H1 (cell line): ENCODE results near the gene CCDC47. TPM values are rescaled to one million over a fixed set of nuclear protein-coding genes. Genes with fewer than 3 reads are reported as not detected.
A peak's percentile ranks its signal among the peaks of the same experiment; 100 is the strongest.

Source experiments
- CTCF ChIA-PET: fragments of 300-600 bp; sonication (Branson Sonifier 250); formaldehyde crosslinking; loops from one replicate; lab custom pipeline; 2021; ENCODE audit not compliant: partially characterized antibody; lab: Charles Lee
- POLR2A ChIA-PET: fragments of 300-600 bp; sonication (Branson Sonifier 250); formaldehyde crosslinking; loops from one replicate; lab custom pipeline; 2021; ENCODE audit warnings: inconsistent platforms; ENCODE audit not compliant: partially characterized antibody; lab: Charles Lee
- DNase-seq, 2 experiments: peaks; one replicate each; pipeline versions ENCODE4 v3.0.0 to v3.0.0-alpha.2; 2010 to 2022; ENCODE audit warnings: low spot score in 2 of 2, low read depth in 1 of 2, mixed read lengths in 1 of 2
- FAIRE-seq: peaks from 2 replicates; lab custom pipeline; 2011; peaks lifted over from hg19 to GRCh38; lab: Jason Lieb, UNC
- H2AFZ ChIP-seq: 2 replicates; pipeline ENCODE4 v1.8.1; 2012; ENCODE audit warnings: low read length, inconsistent platforms
- H2AK5ac ChIP-seq: 2 replicates; pipeline ENCODE4 v1.6.1; 2013; ENCODE audit warnings: low read depth, low read length
- H2BK120ac ChIP-seq: replicated peaks from 2 replicates; pipeline ENCODE3; 2013; ENCODE audit warnings: low read depth, low read length, inconsistent platforms
- H2BK12ac ChIP-seq: 2 replicates; pipeline ENCODE4 v1.6.1; 2013; ENCODE audit warnings: low read depth, low read length
- H2BK15ac ChIP-seq: 2 replicates; pipeline ENCODE4 v1.6.1; 2013; ENCODE audit warnings: low read length
- H2BK20ac ChIP-seq: 2 replicates; pipeline ENCODE4 v1.6.1; 2013; ENCODE audit warnings: low read length
- H2BK5ac ChIP-seq: 2 replicates; pipeline ENCODE4 v1.6.1; 2013; ENCODE audit warnings: low read depth, low read length
- H3K14ac ChIP-seq: 2 replicates; pipeline ENCODE4 v1.6.1; 2013; ENCODE audit warnings: inconsistent platforms; ENCODE audit not compliant: insufficient read length
- H3K18ac ChIP-seq: 2 replicates; pipeline ENCODE4 v1.6.1; 2013; ENCODE audit warnings: low read length; ENCODE audit errors: extremely low read depth
- H3K23ac ChIP-seq: 2 replicates; pipeline ENCODE4 v1.6.1; 2013; ENCODE audit warnings: inconsistent platforms; ENCODE audit not compliant: insufficient read length
- H3K23me2 ChIP-seq: 2 replicates; pipeline ENCODE4 v1.6.1; 2013; ENCODE audit warnings: low read depth, low read length
- H3K27ac ChIP-seq: 2 replicates; pipeline ENCODE4 v1.6.1; 2011; ENCODE audit warnings: low read depth, low read length, inconsistent platforms
- H3K27me3 ChIP-seq, 4 experiments: replicated peaks in 1 of 4; 1 replicate in 1 of 4; 2 replicates in 3 of 4; pipeline versions ENCODE4 v1.6.1 to v1.8.1; 2011 to 2013; ENCODE audit warnings: low read length in 3 of 4, mild to moderate bottlenecking in 3 of 4, inconsistent platforms in 2 of 4, mixed read lengths in 2 of 4, moderate library complexity in 1 of 4; ENCODE audit not compliant: control insufficient read depth in 3 of 4, insufficient read depth in 3 of 4; ENCODE audit errors: extremely low read depth in 1 of 4
- H3K36me3 ChIP-seq, 4 experiments: 2 replicates each; pipeline versions ENCODE4 v1.6.1 to v1.8.1; 2011 to 2013; ENCODE audit warnings: mild to moderate bottlenecking in 4 of 4, low read length in 3 of 4, moderate library complexity in 2 of 4, control low read depth in 1 of 4, inconsistent platforms in 1 of 4; ENCODE audit not compliant: insufficient read depth in 4 of 4, control insufficient read depth in 2 of 4
- H3K4ac ChIP-seq: replicated peaks from 2 replicates; pipeline ENCODE3; 2013; ENCODE audit warnings: low read length, low read depth, mixed read lengths, inconsistent platforms; ENCODE audit not compliant: insufficient read length
- H3K4me1 ChIP-seq, 4 experiments: replicated peaks in 1 of 4; 1 replicate in 1 of 4; 2 replicates in 3 of 4; pipeline versions ENCODE4 v1.6.1 to v1.8.1; 2011 to 2013; ENCODE audit warnings: low read length in 3 of 4, inconsistent platforms in 2 of 4, mixed read lengths in 1 of 4; ENCODE audit not compliant: insufficient read depth in 4 of 4, control insufficient read depth in 3 of 4
- H3K4me2 ChIP-seq, 2 experiments: 2 replicates each; pipeline versions ENCODE4 v1.6.1 to v1.8.1; 2011 to 2013; ENCODE audit warnings: low read depth in 2 of 2, low read length in 2 of 2, control low read depth in 1 of 2, inconsistent platforms in 1 of 2, mild to moderate bottlenecking in 1 of 2; ENCODE audit not compliant: insufficient read depth in 1 of 2
- H3K4me3 ChIP-seq, 4 experiments: fragments of 200-600, 300-600 bp in 1 of 4; sonication (generic), shearing (Covaris generic), sonication (Bioruptor Twin) in 1 of 4; 2 replicates each; pipeline versions ENCODE4 v1.5.1 to v1.8.1; 2011 to 2016; ENCODE audit warnings: low read length in 4 of 4, low read depth in 3 of 4, control low read depth in 2 of 4, inconsistent platforms in 2 of 4, mild to moderate bottlenecking in 2 of 4, mixed read lengths in 1 of 4, moderate library complexity in 1 of 4; ENCODE audit not compliant: insufficient read depth in 2 of 4; ENCODE audit errors: extremely low read depth in 1 of 4
- H3K56ac ChIP-seq: replicated peaks from 2 replicates; pipeline ENCODE3; 2013; ENCODE audit warnings: low read depth, mild to moderate bottlenecking, mixed read lengths, low read length, inconsistent platforms; ENCODE audit not compliant: insufficient read length
- H3K79me1 ChIP-seq: 2 replicates; pipeline ENCODE4 v1.6.1; 2013; ENCODE audit warnings: low read depth, low read length, control low read depth
- H3K79me2 ChIP-seq, 2 experiments: 2 replicates each; pipeline versions ENCODE4 v1.6.1 to v1.8.1; 2012 to 2013; ENCODE audit warnings: low read length in 2 of 2, mild to moderate bottlenecking in 2 of 2, inconsistent platforms in 1 of 2; ENCODE audit not compliant: insufficient read depth in 2 of 2, control insufficient read depth in 1 of 2
- H3K9ac ChIP-seq, 4 experiments: replicated peaks in 1 of 4; 1 replicate in 1 of 4; 2 replicates in 3 of 4; pipeline versions ENCODE4 v1.6.1 to v1.8.1; 2011 to 2013; ENCODE audit warnings: low read depth in 3 of 4, low read length in 3 of 4, control low read depth in 2 of 4, mild to moderate bottlenecking in 2 of 4, moderate library complexity in 2 of 4, inconsistent platforms in 1 of 4; ENCODE audit errors: extremely low read depth in 1 of 4
- H3K9me3 ChIP-seq, 2 experiments: 2 replicates each; pipeline versions ENCODE4 v1.6.1 to v1.8.1; 2012 to 2013; ENCODE audit warnings: mild to moderate bottlenecking in 2 of 2, moderate library complexity in 2 of 2, control low read depth in 1 of 2, inconsistent platforms in 1 of 2, low read depth in 1 of 2, low read length in 1 of 2, mixed read lengths in 1 of 2; ENCODE audit not compliant: insufficient read depth in 2 of 2
- H4K20me1 ChIP-seq, 2 experiments: replicated peaks in 1 of 2; 2 replicates each; pipeline versions ENCODE3 to v1.8.1; 2011 to 2013; ENCODE audit warnings: inconsistent platforms in 2 of 2, low read length in 2 of 2, mild to moderate bottlenecking in 1 of 2; ENCODE audit not compliant: insufficient read depth in 2 of 2, control insufficient read depth in 1 of 2
- H4K5ac ChIP-seq: 2 replicates; pipeline ENCODE4 v1.6.1; 2013; ENCODE audit warnings: low read length, low read depth, mixed read lengths, inconsistent platforms; ENCODE audit not compliant: insufficient read length
- H4K8ac ChIP-seq: 2 replicates; pipeline ENCODE4 v1.8.0; 2013; ENCODE audit warnings: mild to moderate bottlenecking, moderate library complexity, low read length, inconsistent platforms; ENCODE audit not compliant: insufficient read depth; ENCODE audit errors: extremely low read depth
- H4K91ac ChIP-seq: replicated peaks from 2 replicates; pipeline ENCODE3; 2013; ENCODE audit warnings: low read length, mixed read lengths, inconsistent platforms; ENCODE audit not compliant: insufficient read length
- SIN3A ChIP-seq, 2 experiments: IDR thresholded peaks in 1 of 2; conservative IDR thresholded peaks in 1 of 2; 2 replicates each; pipeline ENCODE4 v1.6.1; 2011 to 2012; ENCODE audit warnings: low read length in 2 of 2, improper control_type of control experiment in 1 of 2, low read depth in 1 of 2, mild to moderate bottlenecking in 1 of 2
- WGBS, 2 experiments: shearing (Covaris generic) in 1 of 2; methylation state at CpG; one replicate each; pipeline versions ENCODE4 v1.1.6 to v1.1.7; 2013 to 2015; ENCODE audit warnings: low lambda C conversion rate in 2 of 2, mixed read lengths in 2 of 2, inconsistent platforms in 1 of 2, low coverage in 1 of 2, missing lambda C conversion rate in 1 of 2; ENCODE audit not compliant: insufficient replicate concordance in 2 of 2, insufficient coverage in 1 of 2, insufficient read length in 1 of 2; ENCODE audit errors: extremely low coverage in 1 of 2, missing lambda C conversion rate in 1 of 2; 5-methylcytosine and 5-hydroxymethylcytosine counted together
- polyA plus RNA-seq, 7 experiments: library from polyadenylated mRNA; depleted of rRNA in 3 of 7; stranded (reverse) in 5 of 7; unstranded in 2 of 7; fragments of >200 nt in 5 of 7; fragments of 200-250 nt in 2 of 7; gene quantifications; 1 replicate in 5 of 7; 2 replicates in 1 of 7; 4 replicates in 1 of 7; pipeline versions ENCODE4 v1.2.1 to v1.2.3, GENCODE V29; 2011 to 2013; ENCODE audit warnings: missing spikeins in 2 of 7, mixed read lengths in 2 of 7
- total RNA-seq: library from RNA; stranded (reverse); fragmentation: NEBNext Ultra II Directional; extraction: Animal tissue kit (Norgen Biotek cat#: 25700); gene quantifications from 2 replicates; pipeline ENCODE4 v1.2.1, GENCODE V29; 2021

CCDC47 gene
- total and polyA plus RNA-seq, 2 of the 8 experiments (the other 6 are each of a cell fraction or from before 2014, with no cell fraction given), result 21.2 to 83.1 TPM

DNA sequence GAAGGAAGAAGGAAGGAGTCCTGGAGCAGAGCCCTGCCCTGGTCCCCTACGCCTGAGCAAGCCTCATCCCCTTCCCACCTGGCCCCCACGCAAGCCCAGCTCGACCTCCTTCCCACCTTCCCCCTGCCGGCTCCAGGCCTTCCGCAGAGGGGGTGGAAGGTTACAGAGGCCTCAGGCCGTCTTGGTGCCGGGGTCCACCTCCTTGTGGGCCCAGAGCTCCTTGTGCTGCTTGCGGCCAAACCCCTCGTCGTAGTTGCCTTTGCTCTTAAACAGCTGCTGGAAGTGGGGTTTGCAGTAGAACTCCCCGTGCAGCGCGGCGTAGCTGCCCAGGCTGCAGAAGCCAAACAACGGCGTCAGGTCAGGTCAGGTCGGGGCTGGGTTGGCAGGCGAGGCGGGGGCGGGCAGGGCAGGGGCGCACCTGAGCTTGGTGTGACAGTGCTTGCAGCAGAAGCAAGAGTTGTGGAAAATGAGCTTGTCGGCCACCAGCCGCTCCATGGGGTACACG is 75.0 kb downstream of the CCDC47 start:
- Histone ChIP-seq H3K23ac (no peak overlapping the region), H2BK12ac (peak overlapping the region; percentile 84; the same call in 1 of the 2 replicates)
- POLR2A ChIA-PET, result interaction anchor here (0.8 to 3.2 kb wide), 11 partner anchors 9 to 287 kb away, joined by 3 to 21 read pairs (median 3); partner anchors contain the start of genes DDX42 and MAP3K3

More for the DNA sequence above, 75.0 kb downstream of the CCDC47 start:
- Histone ChIP-seq H3K56ac (no peak overlapping the region), H4K5ac (no peak overlapping the region), H2BK120ac (no peak overlapping the region), H3K4me2 (peak overlapping the region; percentile 76 to 84), H3K79me2 (no peaks in the 10 kb centered on the region; a peak in 1 of 4 replicates), H3K18ac (0 out of 2 replicates have a peak overlapping the region, but pooled peaks have one; percentile 15), H3K9me3 (no peaks in the 10 kb centered on the region), H3K4me3 (peak overlapping the region; percentile 57 to 83 (median 64)), H4K8ac (peak overlapping the region; percentile 54; the same call in 1 of the 2 replicates), H3K27me3 (peaks cover 0 to 5% (median 0%) of the 10 kb centered on the region in 4 experiments; a peak in 3 of 7 replicates), H2BK20ac (no peak overlapping the region), H2AK5ac (no peak overlapping the region; the same call in 1 of the 2 replicates), H3K27ac (no peak overlapping the region), H3K4me1 (peaks cover 3 to 25% (median 18%) of the 10 kb centered on the region in 4 experiments; a peak in 6 of 7 replicates), H4K20me1 (peaks cover 6 to 8% of the 10 kb centered on the region in 2 experiments), H3K4ac (no peak overlapping the region), H2BK15ac (peak overlapping the region; percentile 31; the same call in 1 of the 2 replicates), H4K91ac (peak overlapping the region; percentile 31), H3K23me2 (peaks cover 16% of the 10 kb centered on the region; the same call in 1 of the 2 replicates), H3K9ac (no peak overlapping the region), H2BK5ac (peak overlapping the region; percentile 85; the same call in 1 of the 2 replicates), H3K36me3 (peaks cover 0 to 12% (median 0%) of the 10 kb centered on the region in 4 experiments; a peak in 1 of 8 replicates), H3K79me1 (no peaks in the 10 kb centered on the region), H3K14ac (no peak overlapping the region), H2AFZ (no peak overlapping the region)
- no peak for TF ChIP-seq SIN3A (conservative IDR thresholded peaks at IDR 0.05 in 1 of 2, IDR thresholded peaks at IDR 0.05 in 1 of 2; ENCODE audit: low read depth in 1 of 2, low read length in 2 of 2)
- 68% methylated on average over 20 of the region's 24 CpGs; no CpG with 5 or more reads in 1 of the 2 experiments for WGBS, 2 experiments
- FAIRE-seq, result no peak
- peak in 1 of 2 experiments; percentile 57 for DNase-seq
- CTCF ChIA-PET, result interaction anchor here (0.5 to 7.3 kb wide), 25 partner anchors 9 to 802 kb away, joined by 3 to 65 read pairs (median 4); partner anchors contain the start of genes CCDC47 and DDX42
